ENCODE measurements around the gene PHLDA1.

DNA sequence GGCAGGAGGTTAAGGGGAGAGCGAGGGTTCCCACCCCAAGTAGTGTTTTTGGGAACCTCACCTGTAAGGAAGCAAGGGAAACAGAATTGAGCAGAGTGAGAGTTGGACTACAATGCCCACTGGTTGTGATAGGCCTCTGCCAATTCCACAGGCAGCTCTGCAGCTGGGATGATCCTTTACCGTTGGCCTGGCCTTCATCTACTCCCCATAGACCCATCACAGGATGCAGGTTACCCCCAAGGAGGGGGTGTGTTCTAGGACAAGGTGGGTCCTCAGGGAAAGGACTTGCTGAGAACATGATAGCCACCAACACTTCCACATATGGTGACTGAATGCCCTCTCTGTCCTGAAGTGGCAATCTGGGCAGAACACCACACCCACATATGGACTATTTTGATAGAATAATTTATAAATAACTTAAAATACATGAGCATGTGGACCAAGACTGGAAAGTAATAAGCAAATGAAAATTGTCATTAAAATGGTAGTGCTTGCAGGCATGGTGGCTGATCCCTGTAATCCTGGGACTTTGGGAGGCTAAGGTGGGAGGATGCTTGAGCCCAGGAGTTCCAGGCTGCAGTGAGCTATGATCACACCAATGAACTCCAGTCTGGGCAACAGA, 8.4 kb downstream of the PHLDA1 start:
- TF ChIP-seq POLR2A (IDR thresholded peaks at IDR 0.05; ENCODE audit: low read depth, low read length) (no peak), POLR2AphosphoS5 (IDR thresholded peaks at IDR 0.05; ENCODE audit: insufficient read depth, low read depth, low read length) (no peak)
